DMS79 (cell line): Measurements from ENCODE around the gene OSBPL7.

ENCODE experiments used
- DNase-seq: peaks from one replicate; lab custom pipeline; 2025; lab: John Stamatoyannopoulos, UW

The OSBPL7 gene

GRCh38 chr17:47821424-47822391 lies at the start of gene OSBPL7:
Gene OSBPL7, minus strand, starts transcription at chr17:47821794. Its CDS starts 1,516 bp downstream, at chr17:47820278.
- DNase-seq = peak; percentile 79

GRCh38 chr17:47871048-47871447 lies 49.5 kb upstream of the OSBPL7 start:
- DNase-seq = no peak

- no peak for DNase-seq
These were observed 48.5 kb upstream of the OSBPL7 start for GRCh38 chr17:47870056-47870455.

GRCh38 chr17:47869114-47869513 lies 47.5 kb upstream of the OSBPL7 start:
- no peak for DNase-seq

GRCh38 chr17:47867813-47868533 lies 46.4 kb upstream of the OSBPL7 start:
- DNase-seq = peak; percentile 46

GRCh38 chr17:47866941-47867340 lies 45.3 kb upstream of the OSBPL7 start:
- no peak for DNase-seq

GRCh38 chr17:47864791-47865216 lies 43.2 kb upstream of the OSBPL7 start:
- DNase-seq = peak; percentile 79

GRCh38 chr17:47862621-47863440 lies 41.2 kb upstream of the OSBPL7 start:
- no peak for DNase-seq

- no peak for DNase-seq
These were observed 38.8 kb upstream of the OSBPL7 start for GRCh38 chr17:47860386-47860785.

- DNase-seq = no peak
These were observed 36.2 kb upstream of the OSBPL7 start for GRCh38 chr17:47857551-47858455.

GRCh38 chr17:47856830-47857229 lies 35.2 kb upstream of the OSBPL7 start:
- DNase-seq = no peak

- DNase-seq = no peak
These were observed 34.1 kb upstream of the OSBPL7 start for GRCh38 chr17:47855737-47856136.

GRCh38 chr17:47853616-47854015 lies 32.0 kb upstream of the OSBPL7 start:
- no peak for DNase-seq

- DNase-seq = no peak
These were observed 30.7 kb upstream of the OSBPL7 start for GRCh38 chr17:47852113-47852949.

- DNase-seq = no peak
These were observed 30.1 kb upstream of the OSBPL7 start for GRCh38 chr17:47851764-47852112.

- peak; percentile 61 for DNase-seq
These were observed 29.3 kb upstream of the OSBPL7 start, which contains the start of gene SP6 for GRCh38 chr17:47850692-47851573. Gene SP6, minus strand, starts transcription at chr17:47851163. Its CDS starts 2,734 bp downstream, at chr17:47848429.

- DNase-seq = no peak
These were observed 28.7 kb upstream of the OSBPL7 start for GRCh38 chr17:47850373-47850691.

- no peak for DNase-seq
These were observed 26.6 kb upstream of the OSBPL7 start for GRCh38 chr17:47848198-47848513.
